Fibroblast of pulmonary artery (primary cell): ENCODE data around the gene CYP27B1.

Source experiments
- DNase-seq: peaks from one replicate; pipeline ENCODE4 v3.0.0-alpha.2; 2010; ENCODE audit warnings: low read depth
- H3K4me3 ChIP-seq: replicated peaks from 2 replicates; pipeline ENCODE4 v1.5.1; 2011; ENCODE audit warnings: low read depth, mild to moderate bottlenecking, control low read depth, low read length, moderate library complexity
- CTCF ChIP-seq: IDR thresholded peaks from 2 replicates; pipeline ENCODE4 v1.5.1; 2011; ENCODE audit warnings: mild to moderate bottlenecking, control low read depth, low read length, inconsistent platforms; ENCODE audit errors: missing control alignments

The CYP27B1 gene

GRCh38 chr12:57802607-57803006, 35.7 kb upstream of the CYP27B1 start:
- DNase-seq: no peak
- no peak for TF ChIP-seq CTCF
- no peak overlapping the region for H3K4me3 ChIP-seq

GRCh38 chr12:57800965-57801364, 34.1 kb upstream of the CYP27B1 start:
- TF ChIP-seq CTCF: no peak
- no peak for DNase-seq

GRCh38 chr12:57797933-57798332, 31.1 kb upstream of the CYP27B1 start:
- no peak for TF ChIP-seq CTCF
- no peak for DNase-seq
- no peak overlapping the region for H3K4me3 ChIP-seq

More at GRCh38 chr12:57800965-57801364, 34.1 kb upstream of the CYP27B1 start:
- H3K4me3 ChIP-seq: no peak overlapping the region

- no peak for DNase-seq
- H3K4me3 ChIP-seq: no peak overlapping the region
- no peak for TF ChIP-seq CTCF
These were observed 30.1 kb upstream of the CYP27B1 start for GRCh38 chr12:57796996-57797395.

GRCh38 chr12:57795354-57795753, 28.5 kb upstream of the CYP27B1 start:
- no peak for DNase-seq
- TF ChIP-seq CTCF: no peak
- H3K4me3 ChIP-seq: no peak overlapping the region

- peak; percentile 81 for DNase-seq
- no peak overlapping the region for H3K4me3 ChIP-seq
- no peak for TF ChIP-seq CTCF
These were observed 27.0 kb upstream of the CYP27B1 start for GRCh38 chr12:57793920-57794319.

- TF ChIP-seq CTCF: no peak
- DNase-seq: no peak
- no peak overlapping the region for H3K4me3 ChIP-seq
These were observed 17.0 kb upstream of the CYP27B1 start for GRCh38 chr12:57783861-57784260.
